Measurements from ENCODE around the gene FMNL2. TPM values are rescaled to one million over a fixed set of nuclear protein-coding genes. Genes with fewer than 3 reads are reported as not detected.

Gene FMNL2
- total RNA-seq, 4 donors from 2014 or later: 34.6 to 62.1 (median 51.3) TPM

DNA sequence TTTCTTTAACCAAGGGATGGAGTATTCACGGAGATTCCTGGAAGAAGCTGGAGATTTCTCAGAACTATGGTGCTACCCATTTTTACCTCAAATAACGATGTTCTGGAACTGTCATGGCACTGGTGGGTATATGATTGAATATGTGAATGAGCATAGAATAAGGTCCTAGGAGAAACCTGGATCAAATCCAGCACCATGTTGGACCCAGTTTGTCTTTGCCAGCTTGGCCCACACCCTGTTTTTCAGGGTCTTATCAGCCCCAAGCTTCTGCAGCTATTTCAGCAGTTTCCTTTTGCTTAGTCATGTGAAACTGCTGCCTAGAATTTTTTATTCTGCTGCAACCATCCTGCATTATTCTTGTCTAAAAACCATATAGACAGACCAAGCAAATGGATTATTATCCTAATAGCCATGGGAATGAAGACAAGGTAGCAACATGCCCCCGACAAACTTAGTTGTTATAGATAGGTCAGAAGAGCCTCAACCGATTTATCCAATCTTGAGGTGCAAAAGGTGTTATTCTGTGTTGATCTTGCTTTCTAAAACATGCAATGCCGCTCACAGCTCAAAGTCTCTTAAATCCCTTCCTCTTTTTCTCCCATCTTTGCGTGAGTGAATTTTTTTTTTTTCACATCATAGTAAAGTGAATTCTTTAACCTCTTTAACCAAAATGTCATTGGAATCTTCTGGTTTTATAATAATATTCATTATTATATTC lies 248.7 kb downstream of the FMNL2 start:
- ATAC-seq (ENCODE audit: low FRiP score): no peak
- no peak for DNase-seq (ENCODE audit: low spot score)
- TF ChIP-seq, protein P1, sequence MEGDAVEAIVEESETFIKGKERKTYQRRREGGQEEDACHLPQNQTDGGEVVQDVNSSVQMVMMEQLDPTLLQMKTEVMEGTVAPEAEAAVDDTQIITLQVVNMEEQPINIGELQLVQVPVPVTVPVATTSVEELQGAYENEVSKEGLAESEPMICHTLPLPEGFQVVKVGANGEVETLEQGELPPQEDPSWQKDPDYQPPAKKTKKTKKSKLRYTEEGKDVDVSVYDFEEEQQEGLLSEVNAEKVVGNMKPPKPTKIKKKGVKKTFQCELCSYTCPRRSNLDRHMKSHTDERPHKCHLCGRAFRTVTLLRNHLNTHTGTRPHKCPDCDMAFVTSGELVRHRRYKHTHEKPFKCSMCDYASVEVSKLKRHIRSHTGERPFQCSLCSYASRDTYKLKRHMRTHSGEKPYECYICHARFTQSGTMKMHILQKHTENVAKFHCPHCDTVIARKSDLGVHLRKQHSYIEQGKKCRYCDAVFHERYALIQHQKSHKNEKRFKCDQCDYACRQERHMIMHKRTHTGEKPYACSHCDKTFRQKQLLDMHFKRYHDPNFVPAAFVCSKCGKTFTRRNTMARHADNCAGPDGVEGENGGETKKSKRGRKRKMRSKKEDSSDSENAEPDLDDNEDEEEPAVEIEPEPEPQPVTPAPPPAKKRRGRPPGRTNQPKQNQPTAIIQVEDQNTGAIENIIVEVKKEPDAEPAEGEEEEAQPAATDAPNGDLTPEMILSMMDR (IDR thresholded peaks at IDR 0.05): no peak

DNA sequence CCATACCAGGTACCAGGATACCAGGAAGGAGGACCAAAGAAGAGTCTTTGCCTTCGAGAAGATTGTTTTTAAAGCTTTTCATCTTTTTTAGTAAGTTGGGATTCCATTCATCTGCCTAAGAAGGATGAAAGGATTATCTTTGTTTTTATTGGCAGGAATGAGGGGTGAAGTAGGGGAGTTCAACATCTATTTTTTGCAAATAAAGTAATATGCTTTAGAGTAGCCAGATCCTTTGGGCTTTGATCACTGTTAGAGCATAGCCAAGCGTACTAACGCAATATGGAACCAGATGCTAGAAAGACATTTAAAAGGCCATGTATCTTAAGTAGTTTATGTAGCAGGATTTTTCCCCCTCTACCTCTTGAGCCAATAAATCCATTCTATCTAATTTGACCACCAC lies 249.3 kb downstream of the FMNL2 start:
- TF ChIP-seq, protein P1 (IDR thresholded peaks at IDR 0.05): no peak
- DNase-seq (ENCODE audit: low spot score) (no peak), ATAC-seq (ENCODE audit: low FRiP score) (no peak)

DNA sequence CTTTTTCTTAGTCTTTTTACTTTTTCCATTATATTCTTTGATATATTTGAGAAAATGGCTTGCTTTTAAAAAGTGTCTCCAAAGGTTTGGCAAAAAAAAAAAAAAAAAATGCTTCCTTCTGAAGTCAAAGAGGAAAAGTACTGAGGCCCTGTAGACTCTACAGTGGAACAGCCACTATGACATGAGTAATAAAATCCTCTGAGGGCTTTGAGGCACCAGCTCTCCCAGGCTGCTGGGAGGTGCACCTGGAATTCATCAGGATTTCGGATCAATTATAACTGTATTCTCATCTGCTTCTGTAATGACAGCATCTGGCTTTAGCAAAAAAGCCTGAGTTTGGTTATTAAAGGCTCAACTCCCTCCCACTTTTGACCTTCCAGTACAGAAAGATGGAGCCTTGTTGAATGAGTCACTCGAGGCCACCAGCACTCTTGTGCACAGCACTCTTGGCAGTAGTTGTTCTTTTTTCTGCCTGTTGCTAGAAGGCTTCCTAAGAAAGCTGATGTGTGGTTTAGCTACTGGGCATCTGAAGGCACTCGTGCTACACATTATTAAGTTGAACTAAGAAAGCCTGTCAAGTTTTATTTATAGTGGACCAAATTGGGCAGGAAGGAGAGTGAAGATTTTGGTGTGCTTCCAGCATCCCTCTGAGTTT lies 251.0 kb downstream of the FMNL2 start:
- no peak for ATAC-seq (ENCODE audit: low FRiP score)
- DNase-seq (ENCODE audit: low spot score): no peak
- TF ChIP-seq, protein P1 (IDR thresholded peaks at IDR 0.05): no peak

DNA sequence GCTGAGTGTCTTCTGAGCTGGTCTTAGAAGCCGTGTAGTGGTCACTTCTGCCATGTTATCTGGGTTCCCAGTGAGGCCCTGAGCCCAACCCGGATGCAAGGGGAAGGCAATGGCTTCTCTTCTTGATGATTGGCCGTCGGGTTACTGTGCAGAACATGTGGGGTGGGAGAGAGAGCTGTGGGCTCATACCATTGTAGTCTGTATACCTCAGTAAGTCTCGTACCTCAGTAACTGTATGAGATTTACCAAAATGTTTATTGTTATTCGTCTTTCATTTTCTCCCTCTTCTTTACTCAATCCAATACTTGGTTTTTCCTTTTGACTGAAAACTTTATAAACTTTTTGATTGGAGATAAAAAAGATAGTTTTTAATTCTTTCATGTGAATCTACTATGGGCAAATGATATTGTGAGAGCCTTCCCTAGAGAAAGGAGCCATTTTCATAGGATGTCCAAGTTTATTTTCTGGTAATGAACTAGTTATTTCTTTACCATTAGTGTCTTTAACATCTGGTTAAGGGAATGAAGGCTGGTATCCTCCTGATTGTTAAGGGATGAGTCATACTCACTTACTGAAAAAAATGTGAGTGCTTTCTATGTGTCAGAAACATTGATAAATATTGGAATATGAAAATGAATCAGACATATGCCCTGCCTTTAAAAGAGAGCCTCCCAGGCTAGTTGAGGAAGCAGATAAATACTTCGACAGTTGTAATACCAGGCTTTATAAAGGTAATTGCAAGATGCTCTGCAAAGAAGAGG lies 252.4 kb downstream of the FMNL2 start:
- ATAC-seq (ENCODE audit: low FRiP score): peak; percentile 65
- TF ChIP-seq, protein P1 (IDR thresholded peaks at IDR 0.05): no peak
- no peak for DNase-seq (ENCODE audit: low spot score)

DNA sequence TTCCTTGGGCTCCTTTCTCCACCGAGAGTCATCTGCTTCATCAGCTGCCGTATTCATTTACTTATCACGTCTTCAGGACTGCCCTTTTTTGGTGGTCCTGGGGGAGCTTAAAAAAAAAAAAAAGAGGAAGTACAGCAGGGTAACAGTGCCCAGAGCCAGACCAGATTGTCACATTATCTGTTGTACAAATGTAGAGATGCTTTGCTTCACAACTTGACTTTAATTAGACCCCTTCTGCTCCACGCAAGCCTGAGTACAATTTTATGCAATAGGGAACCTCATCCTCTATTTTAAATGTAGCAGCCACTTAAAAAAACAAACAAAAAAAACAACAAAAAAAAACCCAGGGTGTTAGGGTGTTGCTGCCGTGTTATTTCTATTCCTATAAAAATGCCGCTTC lies 254.0 kb downstream of the FMNL2 start:
- DNase-seq (ENCODE audit: low spot score) (no peak), ATAC-seq (ENCODE audit: low FRiP score) (no peak)
- TF ChIP-seq, protein P1 (IDR thresholded peaks at IDR 0.05): no peak

DNA sequence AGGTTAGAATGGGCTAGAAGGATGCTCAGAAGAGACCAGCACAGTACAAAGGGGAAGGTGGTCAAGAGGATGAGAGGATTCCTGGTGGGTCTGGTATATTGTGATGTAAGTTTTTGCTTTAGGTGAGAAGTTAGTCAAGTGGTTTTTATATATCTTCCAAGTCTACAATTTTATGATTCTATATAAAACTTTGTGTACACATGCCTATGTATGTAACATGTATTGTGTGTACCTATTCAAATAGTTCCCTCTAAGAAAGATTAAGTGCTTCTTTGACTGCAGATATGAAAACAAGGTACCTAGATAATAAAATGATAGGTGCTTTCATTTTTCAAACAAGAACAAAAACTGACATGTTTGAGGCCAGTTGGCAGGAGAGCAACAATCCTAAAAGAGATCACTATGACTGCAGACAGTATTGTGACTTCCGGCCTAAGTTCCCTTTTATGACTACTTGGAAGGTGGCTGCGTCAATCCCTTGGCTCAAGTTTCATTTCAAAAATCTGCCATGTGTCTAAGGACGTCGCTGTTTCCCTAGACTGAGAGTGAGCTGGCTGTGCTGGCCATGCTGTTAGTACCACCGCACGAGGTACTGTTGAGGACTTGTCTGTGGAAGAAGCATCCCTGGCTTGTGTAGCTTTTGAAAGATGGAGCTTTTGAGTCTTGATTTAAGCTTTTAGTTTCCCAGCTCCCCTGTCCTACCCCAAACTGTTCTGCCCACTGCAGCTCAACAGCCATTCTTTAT lies 259.2 kb downstream of the FMNL2 start:
- ATAC-seq (ENCODE audit: low FRiP score) (peak; percentile 44), DNase-seq (ENCODE audit: low spot score) (no peak)
- TF ChIP-seq, protein P1 (IDR thresholded peaks at IDR 0.05): no peak

Measured in omental fat pad (tissue), 4 donors.